ENCODE measurements around the gene SNX2.

Gene SNX2

DNA sequence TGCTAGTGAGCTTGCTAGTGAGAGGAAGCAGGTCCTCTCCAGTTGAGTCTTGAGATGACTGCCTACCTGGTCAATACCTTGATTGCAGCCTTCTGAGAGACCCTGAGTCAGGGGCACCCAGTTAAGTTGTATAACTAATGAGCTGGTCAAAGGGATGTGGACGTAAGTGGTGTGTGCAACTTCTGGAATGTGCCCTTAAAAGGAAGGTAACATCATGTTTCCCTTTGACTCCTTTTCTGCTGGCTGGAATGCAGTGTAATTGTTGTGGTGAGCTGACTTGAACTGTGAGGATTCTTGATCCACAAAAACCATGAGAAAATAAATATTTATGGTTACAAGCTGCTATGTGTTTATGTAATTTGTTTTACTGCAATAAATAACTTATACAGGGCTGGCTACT, 2.4 kb upstream of the SNX2 start:
- DNase-seq (ENCODE audit: low read depth) = no peak

GRCh38 chr5:122773619-122774018, 1.3 kb upstream of the SNX2 start:
- no peak for DNase-seq (ENCODE audit: low read depth)

GRCh38 chr5:122774519-122774860, 390 bp upstream of the SNX2 start:
- DNase-seq (ENCODE audit: low read depth) = no peak

DNA sequence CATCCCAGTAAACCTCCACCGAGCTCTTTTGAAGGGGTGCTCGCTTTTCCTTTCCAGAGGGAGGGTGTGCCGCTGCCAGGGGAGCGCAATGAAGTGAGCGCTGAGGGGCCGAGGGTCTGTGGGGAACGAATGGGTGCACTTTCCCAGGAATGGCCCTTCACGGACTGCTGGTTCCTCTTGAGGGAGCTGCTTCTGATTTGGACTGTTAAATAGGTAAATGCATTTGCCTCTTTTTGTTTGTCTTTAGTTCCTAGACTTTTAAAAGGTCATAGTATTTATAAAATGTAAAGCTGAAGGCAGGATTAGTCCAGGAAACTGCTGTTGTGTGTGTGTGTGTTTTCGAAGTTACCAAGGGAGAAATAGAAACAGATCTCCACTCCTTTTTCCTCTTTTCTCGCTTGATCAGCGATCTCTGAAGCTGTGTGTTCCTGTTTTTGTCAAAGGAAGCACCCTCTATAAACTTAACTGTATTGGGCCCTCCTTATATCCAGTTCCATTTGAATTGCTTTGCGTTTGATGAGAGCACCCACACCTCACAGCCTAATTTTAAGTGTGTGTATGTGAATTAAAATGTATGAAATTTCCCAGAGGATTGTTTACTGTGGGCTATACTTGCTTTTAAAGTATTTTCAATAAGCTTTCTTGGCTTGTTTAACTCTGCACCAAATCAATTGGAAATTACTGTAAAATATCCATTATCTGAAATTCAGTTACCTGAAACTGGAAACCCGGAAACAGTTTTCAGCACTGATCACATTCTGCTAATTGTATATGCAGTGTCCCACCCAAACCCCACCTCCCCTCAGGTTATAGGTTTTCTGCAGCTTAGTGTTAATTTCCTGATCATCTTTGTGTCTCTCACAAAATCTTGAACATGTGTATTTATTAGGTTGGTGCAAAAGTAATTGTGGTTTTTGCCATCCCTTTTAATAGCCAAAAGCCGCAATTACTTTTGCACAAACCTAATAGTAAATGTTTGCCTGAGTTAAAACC, 966 bp downstream of the SNX2 start:
- no peak for DNase-seq (ENCODE audit: low read depth)

DNA sequence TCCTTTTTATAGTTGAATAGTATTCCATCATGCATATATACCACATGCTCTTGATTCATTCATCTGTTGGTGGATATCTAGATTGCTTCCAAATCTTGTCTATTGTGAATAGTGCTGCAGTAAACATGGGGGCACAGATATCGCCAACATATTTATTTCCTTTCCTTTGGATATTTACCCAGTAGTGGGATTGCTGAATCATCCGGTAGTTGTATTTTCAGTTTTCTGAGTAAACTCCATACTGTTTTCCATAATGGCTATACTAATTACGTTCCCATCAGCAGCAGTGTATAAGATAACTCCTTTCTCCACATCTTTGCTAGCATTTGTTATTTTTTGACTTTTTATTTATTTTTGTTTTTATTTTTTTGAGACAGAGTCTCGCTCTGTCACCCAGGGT, 3.3 kb downstream of the SNX2 start:
- no peak for DNase-seq (ENCODE audit: low read depth)

GRCh38 chr5:122779451-122779850, 4.6 kb downstream of the SNX2 start:
- no peak for DNase-seq (ENCODE audit: low read depth)

- DNase-seq (ENCODE audit: low read depth) = no peak
Observed at GRCh38 chr5:122780296-122780695, 5.4 kb downstream of the SNX2 start.

- no peak for DNase-seq (ENCODE audit: low read depth)
Observed at GRCh38 chr5:122781465-122781864, 6.6 kb downstream of the SNX2 start.

GRCh38 chr5:122785294-122785693, 10.4 kb downstream of the SNX2 start:
- no peak for DNase-seq (ENCODE audit: low read depth)

DNA sequence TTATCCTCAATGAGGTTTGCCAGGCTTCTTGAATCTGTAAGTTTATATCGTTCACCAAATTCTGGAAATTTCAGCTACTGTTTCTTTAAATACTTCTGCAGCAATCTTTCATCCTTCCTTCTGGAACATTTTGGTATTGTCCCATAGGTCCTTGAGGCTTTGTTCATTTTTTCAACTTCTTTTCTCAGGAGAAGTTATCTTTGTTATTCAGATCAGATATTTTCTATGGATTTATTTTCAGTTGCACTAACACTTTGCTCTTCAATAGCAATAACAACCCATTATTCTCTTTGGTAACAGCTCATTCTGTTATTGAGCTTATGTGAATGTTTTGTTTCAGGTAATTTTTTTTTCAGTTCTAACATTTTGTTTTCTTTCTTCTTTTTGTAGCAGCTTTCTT, 13.5 kb downstream of the SNX2 start:
- no peak for DNase-seq (ENCODE audit: low read depth)

GRCh38 chr5:122788996-122789395, 14.1 kb downstream of the SNX2 start:
- DNase-seq (ENCODE audit: low read depth) = no peak

GRCh38 chr5:122789461-122790171, 14.7 kb downstream of the SNX2 start:
- no peak for DNase-seq (ENCODE audit: low read depth)

- no peak for DNase-seq (ENCODE audit: low read depth)
Observed at GRCh38 chr5:122790354-122791103, 15.6 kb downstream of the SNX2 start.

DNA sequence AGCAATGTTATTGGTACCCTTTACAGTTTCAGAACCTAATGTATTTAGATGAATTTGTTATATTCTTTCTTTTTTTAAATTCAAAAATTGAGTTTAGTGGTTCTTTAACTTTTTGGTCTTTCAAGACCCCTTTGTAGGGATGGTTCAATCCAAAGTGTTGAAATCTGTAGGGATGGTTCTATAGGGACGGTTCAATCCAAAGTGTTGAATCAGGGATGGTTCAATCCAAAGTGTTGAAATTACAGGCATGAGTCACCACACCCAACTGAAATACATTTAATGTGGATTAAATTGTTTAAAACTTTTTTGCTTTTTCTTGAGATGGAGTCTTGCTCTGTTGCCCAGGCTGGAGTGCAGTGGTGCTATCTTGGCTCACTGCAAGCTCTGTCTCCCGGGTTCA, 30.6 kb downstream of the SNX2 start:
- DNase-seq (ENCODE audit: low read depth) = no peak

- no peak for DNase-seq (ENCODE audit: low read depth)
Observed at GRCh38 chr5:122810405-122810804, 35.5 kb downstream of the SNX2 start.

DNA sequence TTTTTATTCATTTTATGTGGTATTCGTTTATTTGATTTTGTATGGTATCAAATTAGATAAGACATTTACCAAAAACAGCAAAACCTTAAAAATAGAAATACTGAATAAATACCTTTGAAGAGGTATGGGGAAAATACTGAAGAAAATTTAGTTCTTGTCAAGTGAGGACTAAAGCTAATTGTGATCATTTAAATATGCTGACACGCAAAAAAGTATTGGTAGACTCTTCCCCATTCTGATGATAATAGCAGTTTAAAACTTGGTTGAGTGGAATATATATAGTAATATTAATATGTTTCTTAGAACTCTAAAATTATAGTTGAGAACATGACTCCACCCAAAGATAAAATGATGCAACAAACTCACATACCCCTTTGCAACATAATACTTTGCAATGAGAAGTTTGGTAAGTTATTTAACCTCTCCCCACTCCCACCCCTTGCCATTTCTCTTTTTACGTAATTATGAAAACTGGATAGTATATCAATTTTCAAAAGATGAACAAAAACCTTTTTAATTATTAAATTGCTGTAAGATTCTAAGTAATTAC, 40.4 kb downstream of the SNX2 start:
- no peak for DNase-seq (ENCODE audit: low read depth)

DNA sequence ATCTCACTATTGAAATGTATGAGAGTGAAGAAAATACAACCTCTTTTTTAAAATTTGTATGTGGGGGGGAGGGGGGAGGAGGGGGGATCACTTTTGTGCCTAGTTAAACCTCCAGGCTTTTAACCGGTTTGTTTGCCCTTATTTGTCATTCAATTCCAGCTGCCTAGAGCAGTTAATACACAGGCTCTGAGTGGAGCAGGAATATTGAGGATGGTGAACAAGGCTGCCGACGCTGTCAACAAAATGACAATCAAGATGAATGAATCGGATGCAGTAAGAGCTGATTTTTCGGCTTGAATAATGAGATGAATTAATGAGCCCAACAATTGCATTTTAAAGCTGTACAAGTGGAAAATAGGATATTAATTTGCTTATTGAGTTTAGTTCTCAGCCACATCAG, 41.9 kb downstream of the SNX2 start:
- DNase-seq (ENCODE audit: low read depth) = no peak

DNA sequence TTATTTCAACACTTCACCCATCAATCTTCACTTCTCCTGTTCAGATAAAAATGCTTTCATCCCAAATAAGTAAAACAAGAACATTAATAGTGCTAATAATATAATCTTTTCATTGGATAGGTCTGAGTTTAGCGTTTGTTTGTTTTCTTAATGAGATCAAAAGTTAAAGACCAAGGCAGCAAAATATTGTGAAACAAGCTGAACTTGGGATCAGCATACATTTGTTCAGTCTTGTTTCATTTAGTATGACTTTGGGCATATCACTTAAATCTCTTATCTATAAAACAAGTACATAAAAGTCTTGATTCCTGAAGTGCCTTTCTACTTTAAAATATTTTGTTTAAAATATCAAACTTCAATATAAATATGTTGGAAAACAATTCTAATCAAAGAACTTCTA, 57.1 kb downstream of the SNX2 start:
- DNase-seq (ENCODE audit: low read depth) = no peak

GRCh38 chr5:122835681-122836080, 60.8 kb downstream of the SNX2 start:
- DNase-seq (ENCODE audit: low read depth) = no peak

DNA sequence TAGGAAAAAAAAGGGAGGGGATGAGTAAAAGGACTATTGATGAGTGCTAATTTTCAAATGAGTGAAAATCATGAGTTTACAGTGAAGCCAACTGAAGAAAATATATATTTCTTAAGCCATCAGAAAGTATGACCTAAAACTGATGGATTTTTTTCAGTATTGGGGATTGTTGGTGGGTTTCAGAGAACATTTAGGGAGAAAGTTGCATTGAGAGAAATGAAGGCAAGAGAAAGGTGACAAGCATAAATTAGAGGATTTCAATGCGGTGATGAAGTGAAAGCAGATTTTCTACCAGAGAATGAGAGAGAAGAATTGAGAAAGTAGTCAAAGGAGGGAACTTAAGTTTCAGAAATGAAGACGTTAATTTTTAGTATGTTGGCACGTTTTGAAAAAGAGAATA, 62.1 kb downstream of the SNX2 start:
- no peak for DNase-seq (ENCODE audit: low read depth)

- DNase-seq (ENCODE audit: low read depth) = no peak
Observed at GRCh38 chr5:122839731-122840130, 64.9 kb downstream of the SNX2 start.

DNA sequence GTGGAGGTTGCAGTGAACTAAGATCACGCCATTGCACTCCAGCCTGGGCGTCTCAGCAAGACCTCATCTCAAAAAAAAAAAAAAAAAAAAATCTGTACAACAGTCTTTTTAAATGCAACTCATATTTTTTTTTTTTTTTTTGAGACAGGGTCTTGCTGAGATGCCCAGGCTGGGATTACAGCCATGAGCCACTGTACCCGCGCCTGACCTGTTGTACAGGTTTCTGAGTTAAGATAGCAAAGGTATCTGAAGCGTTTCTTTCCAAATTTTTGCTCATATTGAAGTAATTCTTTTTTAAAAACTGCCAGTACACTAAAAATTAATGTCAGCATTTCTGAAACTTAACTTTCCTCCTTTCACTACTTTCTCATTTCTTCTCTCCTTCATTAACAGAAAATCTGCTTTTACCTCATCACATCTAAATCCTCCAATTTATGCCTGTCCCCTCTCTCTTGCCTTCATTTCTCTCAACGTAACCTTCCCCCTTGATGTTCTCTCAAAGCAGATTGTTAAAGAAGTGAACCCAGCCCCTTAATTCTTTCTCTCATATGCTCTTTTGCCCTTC, 67.2 kb downstream of the SNX2 start:
- no peak for DNase-seq (ENCODE audit: low read depth)

All from stimulated activated CD4-positive, alpha-beta T cell treated with anti-CD3 and anti-CD28 coated beads, Interleukin-2, amount 100 ng/mL, for 4 hours (primary cell).